ENCODE results near the gene DST.
A peak's percentile ranks its signal among the peaks of the same experiment; 100 is the strongest.
"Not testable (repeated sequence)": the region's sequence is repeated elsewhere in the genome, so short reads cannot be mapped to it uniquely, and the experiment has no call there.

The DST gene

GRCh38 chr6:56661338-56661737 lies 18.6 kb upstream of the DST start:
- DNase-seq = not testable (repeated sequence)

- DNase-seq = no peak
These were observed 17.7 kb upstream of the DST start for GRCh38 chr6:56660381-56660730.

GRCh38 chr6:56659721-56660380 lies 17.2 kb upstream of the DST start:
- no peak for DNase-seq

- no peak for DNase-seq
These were observed 15.6 kb upstream of the DST start for GRCh38 chr6:56658326-56658725.

- DNase-seq = no peak
These were observed 14.7 kb upstream of the DST start for GRCh38 chr6:56657354-56657753.

- DNase-seq = no peak
These were observed 13.8 kb upstream of the DST start for GRCh38 chr6:56656466-56656865.

GRCh38 chr6:56655996-56656395 lies 13.3 kb upstream of the DST start:
- no peak for DNase-seq

- no peak for DNase-seq
These were observed 12.6 kb upstream of the DST start for GRCh38 chr6:56655249-56655648.

- peak; percentile 29 for DNase-seq
These were observed 10.3 kb upstream of the DST start for GRCh38 chr6:56652994-56653393.

- DNase-seq = no peak
These were observed 9.5 kb upstream of the DST start for GRCh38 chr6:56652231-56652630.

- no peak for DNase-seq
These were observed 7.5 kb upstream of the DST start for GRCh38 chr6:56650191-56650590.

- no peak for DNase-seq
These were observed 7.1 kb upstream of the DST start for GRCh38 chr6:56649782-56650181.

GRCh38 chr6:56649053-56649769 lies 6.5 kb upstream of the DST start:
- DNase-seq = peak; percentile 81

GRCh38 chr6:56647172-56647762 lies 4.6 kb upstream of the DST start:
- no peak for DNase-seq

GRCh38 chr6:56644366-56644765 lies 1.7 kb upstream of the DST start:
- no peak for DNase-seq

GRCh38 chr6:56643379-56644089 lies 845 bp upstream of the DST start:
- DNase-seq = no peak

- DNase-seq = no peak
These were observed 2.3 kb downstream of the DST start for GRCh38 chr6:56640374-56640773.

- no peak for DNase-seq
These were observed 3.9 kb downstream of the DST start for GRCh38 chr6:56638760-56639159.

GRCh38 chr6:56637640-56638039 lies 5.0 kb downstream of the DST start:
- peak; percentile 14 for DNase-seq

GRCh38 chr6:56628105-56628504 lies 14.6 kb downstream of the DST start:
- no peak for DNase-seq

- DNase-seq = no peak
These were observed 17.3 kb downstream of the DST start for GRCh38 chr6:56625356-56625755.

GRCh38 chr6:56624728-56625069 lies 18.0 kb downstream of the DST start:
- DNase-seq = no peak

GRCh38 chr6:56624046-56624727 lies 18.5 kb downstream of the DST start:
- DNase-seq = no peak

Measured in NCI-H2227 treated with DMSO at 0.1 percent for 48 hours (cell line).